Neural cell (in vitro differentiated cells): ENCODE results near the gene CENPP. TPM values are rescaled to one million over a fixed set of nuclear protein-coding genes. Genes with fewer than 3 reads are reported as not detected.

Experiments used
- H2AFZ ChIP-seq: fragments of 200-600, 300-800 bp; sonication (generic), shearing (Covaris generic); 2 replicates; pipeline ENCODE4 v1.6.0; 2014; ENCODE audit warnings: low read depth, mild to moderate bottlenecking, antibody characterized with exemption, low read length, moderate library complexity
- H3F3A ChIP-seq: fragments of 200-600 bp; shearing (Covaris generic); 2 replicates; pipeline ENCODE4 v1.6.1; 2016; ENCODE audit warnings: mild to moderate bottlenecking, moderate library complexity, mixed read lengths, antibody characterized with exemption, low read length; ENCODE audit not compliant: insufficient read depth, poor library complexity, severe bottlenecking
- H3K27ac ChIP-seq: fragments of 200-600, 300-800 bp; sonication (generic), shearing (Covaris generic); 2 replicates; pipeline ENCODE4 v1.5.1; 2014; ENCODE audit warnings: mild to moderate bottlenecking, low read length, moderate library complexity
- H3K27me3 ChIP-seq: fragments of 300-800, 200-600 bp; sonication (generic), shearing (Covaris generic); 2 replicates; pipeline ENCODE4 v1.6.0; 2014; ENCODE audit warnings: mild to moderate bottlenecking, low read depth, low read length, moderate library complexity; ENCODE audit not compliant: insufficient read depth
- H3K36me3 ChIP-seq: fragments of 300-800, 200-600 bp; sonication (generic), shearing (Covaris generic); 2 replicates; pipeline ENCODE4 v1.5.1; 2014; ENCODE audit warnings: mild to moderate bottlenecking, antibody characterized with exemption, low read length, moderate library complexity; ENCODE audit not compliant: insufficient read depth
- H3K4me2 ChIP-seq: fragments of 300-800, 200-600 bp; sonication (generic), shearing (Covaris generic); 2 replicates; pipeline ENCODE4 v1.6.0; 2014; ENCODE audit warnings: mild to moderate bottlenecking, low read length
- H3K4me3 ChIP-seq: fragments of 300-800, 200-600 bp; sonication (generic), shearing (Covaris generic); 2 replicates; pipeline ENCODE4 v1.5.1; 2014; ENCODE audit warnings: mild to moderate bottlenecking, low read length, moderate library complexity
- H3K79me2 ChIP-seq: fragments of 200-600 bp; shearing (Covaris generic); replicated peaks from 2 replicates; pipeline ENCODE4 v1.6.0; 2014; ENCODE audit warnings: mild to moderate bottlenecking, low read length, moderate library complexity; ENCODE audit not compliant: insufficient read depth
- H3K9ac ChIP-seq: fragments of 300-800, 200-600 bp; sonication (generic), shearing (Covaris generic); 2 replicates; pipeline ENCODE4 v1.6.1; 2016; ENCODE audit warnings: mild to moderate bottlenecking, low read length, mixed read lengths
- H3K9me2 ChIP-seq: fragments of 200-600 bp; shearing (Covaris generic); 2 replicates; pipeline ENCODE4 v1.6.1; 2016; ENCODE audit warnings: mild to moderate bottlenecking, low read length, mixed read lengths; ENCODE audit not compliant: insufficient read depth
- H3K9me3 ChIP-seq: fragments of 200-600, 300-800 bp; sonication (generic), shearing (Covaris generic); 2 replicates; pipeline ENCODE4 v1.6.1; 2016; ENCODE audit warnings: mild to moderate bottlenecking, mixed run types, low read length, moderate library complexity, mixed read lengths
- H4K20me1 ChIP-seq: fragments of 200-600 bp; shearing (Covaris generic); 2 replicates; pipeline ENCODE4 v1.6.1; 2016; ENCODE audit warnings: mild to moderate bottlenecking, mixed run types; ENCODE audit not compliant: insufficient read depth
- EP300 ChIP-seq: fragments of 450-650 bp; conservative IDR thresholded peaks from 2 replicates; pipeline ENCODE4 v1.6.1; 2014; ENCODE audit warnings: antibody characterized with exemption, mild to moderate bottlenecking, moderate library complexity; ENCODE audit not compliant: poor library complexity, severe bottlenecking
- EZH2 ChIP-seq: fragments of 200-600, 300-800 bp; shearing (Covaris generic), sonication (generic); IDR thresholded peaks from 2 replicates; pipeline ENCODE4 v1.6.1; 2014; ENCODE audit warnings: antibody characterized with exemption, low read length, borderline replicate concordance, mild to moderate bottlenecking; ENCODE audit not compliant: insufficient read depth, poor library complexity, severe bottlenecking
- MXI1 ChIP-seq: fragments of 450-650 bp; conservative IDR thresholded peaks from 2 replicates; pipeline ENCODE4 v1.6.1; 2014; ENCODE audit warnings: antibody characterized with exemption, mild to moderate bottlenecking; ENCODE audit not compliant: poor library complexity, severe bottlenecking
- POLR2AphosphoS5 ChIP-seq: IDR thresholded peaks from 2 replicates; pipeline ENCODE4 v1.6.1; 2012
- RAD21 ChIP-seq: fragments of 450-650 bp; conservative IDR thresholded peaks from 2 replicates; pipeline ENCODE4 v1.6.1; 2014; ENCODE audit warnings: antibody characterized with exemption, mild to moderate bottlenecking, moderate library complexity
- SMC3 ChIP-seq: fragments of 450-650 bp; conservative IDR thresholded peaks from 2 replicates; pipeline ENCODE4 v1.6.1; 2014; ENCODE audit warnings: antibody characterized with exemption, mild to moderate bottlenecking, moderate library complexity; ENCODE audit not compliant: poor library complexity
- TAF1 ChIP-seq: IDR thresholded peaks from 2 replicates; pipeline ENCODE4 v1.6.1; 2012; ENCODE audit warnings: low read depth
- polyA plus RNA-seq: library from polyadenylated mRNA; depleted of rRNA; stranded (reverse); fragments of >200 nt; gene quantifications from 2 replicates; pipeline ENCODE4 v1.2.3, GENCODE V29; 2014
- TF ChIP-seq, protein P1 (sequence below): fragments of 450-650 bp; IDR thresholded peaks from 2 replicates; pipeline ENCODE4 v1.5.1; 2014; ENCODE audit warnings: antibody characterized with exemption, mild to moderate bottlenecking, moderate library complexity; ENCODE audit not compliant: poor library complexity, severe bottlenecking
- TF ChIP-seq, protein P2 (sequence below): IDR thresholded peaks from 2 replicates; pipeline ENCODE4 v1.6.1; 2012; ENCODE audit warnings: borderline replicate concordance

CENPP gene
- polyA plus RNA-seq, 1 donor from 2014 or later, result 5.0 TPM

DNA sequence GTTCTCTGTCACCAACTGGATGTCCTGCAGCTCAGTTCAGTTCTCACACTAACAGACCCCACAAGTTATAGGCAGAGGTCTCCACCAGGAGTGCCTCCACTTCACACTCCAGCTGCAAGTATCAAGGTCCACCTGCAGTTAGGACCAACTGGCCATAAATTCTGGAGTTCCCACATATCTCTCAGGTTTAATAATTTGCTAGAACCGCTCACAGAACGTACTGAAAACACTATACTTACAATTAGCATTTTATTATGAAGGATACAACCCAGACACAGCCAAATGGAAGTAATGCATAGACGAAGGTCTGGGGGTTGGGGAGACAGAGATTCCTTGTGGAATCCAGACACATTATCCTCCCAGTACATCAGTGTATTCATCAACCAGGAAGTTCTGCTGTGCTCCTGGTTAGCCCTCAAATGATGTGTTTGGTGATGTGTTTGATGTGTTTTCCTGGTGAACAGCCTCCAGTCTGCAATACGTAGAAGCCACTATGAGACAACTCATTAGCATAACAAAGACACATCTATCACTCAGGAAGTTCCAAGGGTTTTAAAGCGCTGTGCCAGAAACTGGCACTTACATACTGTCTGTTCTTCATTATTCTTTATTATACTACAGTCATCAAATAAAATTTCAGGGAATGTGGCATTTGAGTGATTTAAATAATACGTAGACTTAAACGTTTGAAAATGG lies 53.3 kb downstream of the CENPP start:
- no peaks in the 10 kb centered on the region for H3K9me3 ChIP-seq
- peak overlapping the region; percentile 0 for H3K4me2 ChIP-seq
- H2AFZ ChIP-seq, result no peak overlapping the region

DNA sequence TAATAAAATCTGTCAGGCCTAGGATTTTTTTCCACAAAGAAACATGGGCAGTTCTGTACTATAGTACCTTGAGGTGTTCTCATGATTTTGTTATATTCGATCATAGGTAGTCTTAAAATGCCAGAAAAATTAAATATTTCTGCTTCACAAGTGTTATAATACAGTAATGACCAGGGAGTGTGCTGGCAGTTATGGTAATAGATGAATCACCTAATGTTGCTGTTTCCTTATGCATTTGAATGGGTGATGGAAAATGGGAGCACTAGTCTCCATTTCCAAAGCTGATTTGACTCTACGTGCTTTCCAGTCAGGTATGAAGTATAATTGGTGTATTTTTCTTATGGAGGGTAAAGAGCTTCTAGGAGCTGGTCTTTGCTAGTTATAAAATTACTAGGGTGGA lies 54.9 kb downstream of the CENPP start:
- H3K27ac ChIP-seq, result no peak overlapping the region
- no peak overlapping the region for H3K4me3 ChIP-seq
- no peaks in the 10 kb centered on the region for H3K79me2 ChIP-seq
- H2AFZ ChIP-seq, result no peak overlapping the region
- H3K9me2 ChIP-seq, result no peaks in the 10 kb centered on the region
- TF ChIP-seq POLR2AphosphoS5 (no peak), SMC3 (no peak), EZH2 (no peak), EP300 (no peak), RAD21 (no peak), MXI1 (no peak), TAF1 (no peak)
- TF ChIP-seq, protein P1, sequence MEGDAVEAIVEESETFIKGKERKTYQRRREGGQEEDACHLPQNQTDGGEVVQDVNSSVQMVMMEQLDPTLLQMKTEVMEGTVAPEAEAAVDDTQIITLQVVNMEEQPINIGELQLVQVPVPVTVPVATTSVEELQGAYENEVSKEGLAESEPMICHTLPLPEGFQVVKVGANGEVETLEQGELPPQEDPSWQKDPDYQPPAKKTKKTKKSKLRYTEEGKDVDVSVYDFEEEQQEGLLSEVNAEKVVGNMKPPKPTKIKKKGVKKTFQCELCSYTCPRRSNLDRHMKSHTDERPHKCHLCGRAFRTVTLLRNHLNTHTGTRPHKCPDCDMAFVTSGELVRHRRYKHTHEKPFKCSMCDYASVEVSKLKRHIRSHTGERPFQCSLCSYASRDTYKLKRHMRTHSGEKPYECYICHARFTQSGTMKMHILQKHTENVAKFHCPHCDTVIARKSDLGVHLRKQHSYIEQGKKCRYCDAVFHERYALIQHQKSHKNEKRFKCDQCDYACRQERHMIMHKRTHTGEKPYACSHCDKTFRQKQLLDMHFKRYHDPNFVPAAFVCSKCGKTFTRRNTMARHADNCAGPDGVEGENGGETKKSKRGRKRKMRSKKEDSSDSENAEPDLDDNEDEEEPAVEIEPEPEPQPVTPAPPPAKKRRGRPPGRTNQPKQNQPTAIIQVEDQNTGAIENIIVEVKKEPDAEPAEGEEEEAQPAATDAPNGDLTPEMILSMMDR, result no peak
- TF ChIP-seq, protein P2, sequence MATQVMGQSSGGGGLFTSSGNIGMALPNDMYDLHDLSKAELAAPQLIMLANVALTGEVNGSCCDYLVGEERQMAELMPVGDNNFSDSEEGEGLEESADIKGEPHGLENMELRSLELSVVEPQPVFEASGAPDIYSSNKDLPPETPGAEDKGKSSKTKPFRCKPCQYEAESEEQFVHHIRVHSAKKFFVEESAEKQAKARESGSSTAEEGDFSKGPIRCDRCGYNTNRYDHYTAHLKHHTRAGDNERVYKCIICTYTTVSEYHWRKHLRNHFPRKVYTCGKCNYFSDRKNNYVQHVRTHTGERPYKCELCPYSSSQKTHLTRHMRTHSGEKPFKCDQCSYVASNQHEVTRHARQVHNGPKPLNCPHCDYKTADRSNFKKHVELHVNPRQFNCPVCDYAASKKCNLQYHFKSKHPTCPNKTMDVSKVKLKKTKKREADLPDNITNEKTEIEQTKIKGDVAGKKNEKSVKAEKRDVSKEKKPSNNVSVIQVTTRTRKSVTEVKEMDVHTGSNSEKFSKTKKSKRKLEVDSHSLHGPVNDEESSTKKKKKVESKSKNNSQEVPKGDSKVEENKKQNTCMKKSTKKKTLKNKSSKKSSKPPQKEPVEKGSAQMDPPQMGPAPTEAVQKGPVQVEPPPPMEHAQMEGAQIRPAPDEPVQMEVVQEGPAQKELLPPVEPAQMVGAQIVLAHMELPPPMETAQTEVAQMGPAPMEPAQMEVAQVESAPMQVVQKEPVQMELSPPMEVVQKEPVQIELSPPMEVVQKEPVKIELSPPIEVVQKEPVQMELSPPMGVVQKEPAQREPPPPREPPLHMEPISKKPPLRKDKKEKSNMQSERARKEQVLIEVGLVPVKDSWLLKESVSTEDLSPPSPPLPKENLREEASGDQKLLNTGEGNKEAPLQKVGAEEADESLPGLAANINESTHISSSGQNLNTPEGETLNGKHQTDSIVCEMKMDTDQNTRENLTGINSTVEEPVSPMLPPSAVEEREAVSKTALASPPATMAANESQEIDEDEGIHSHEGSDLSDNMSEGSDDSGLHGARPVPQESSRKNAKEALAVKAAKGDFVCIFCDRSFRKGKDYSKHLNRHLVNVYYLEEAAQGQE, result no peak
- no peaks in the 10 kb centered on the region for H3K9me3 ChIP-seq
- no peaks in the 10 kb centered on the region for H4K20me1 ChIP-seq
- H3K27me3 ChIP-seq, result no peaks in the 10 kb centered on the region
- no peak overlapping the region for H3K9ac ChIP-seq
- no peak overlapping the region for H3K4me2 ChIP-seq
- no peaks in the 10 kb centered on the region for H3K36me3 ChIP-seq
- H3F3A ChIP-seq, result no peaks in the 10 kb centered on the region

More for the DNA sequence above, 53.3 kb downstream of the CENPP start:
- no peaks in the 10 kb centered on the region for H3K36me3 ChIP-seq
- no peak overlapping the region for H3K9ac ChIP-seq
- no peaks in the 10 kb centered on the region for H3F3A ChIP-seq
- TF ChIP-seq TAF1 (no peak), SMC3 (no peak), MXI1 (no peak), POLR2AphosphoS5 (peak; percentile 34), EP300 (peak; percentile 54), RAD21 (no peak), EZH2 (no peak)
- TF ChIP-seq, protein P2, result peak; percentile 50
- TF ChIP-seq, protein P1, result no peak
- no peaks in the 10 kb centered on the region for H4K20me1 ChIP-seq
- H3K79me2 ChIP-seq, result no peaks in the 10 kb centered on the region
- H3K27ac ChIP-seq, result peak overlapping the region; percentile 15
- H3K9me2 ChIP-seq, result no peaks in the 10 kb centered on the region
- no peaks in the 10 kb centered on the region for H3K27me3 ChIP-seq
- H3K4me3 ChIP-seq, result peak overlapping the region; percentile 30
